ENCODE results near the gene PUSL1.

DNA sequence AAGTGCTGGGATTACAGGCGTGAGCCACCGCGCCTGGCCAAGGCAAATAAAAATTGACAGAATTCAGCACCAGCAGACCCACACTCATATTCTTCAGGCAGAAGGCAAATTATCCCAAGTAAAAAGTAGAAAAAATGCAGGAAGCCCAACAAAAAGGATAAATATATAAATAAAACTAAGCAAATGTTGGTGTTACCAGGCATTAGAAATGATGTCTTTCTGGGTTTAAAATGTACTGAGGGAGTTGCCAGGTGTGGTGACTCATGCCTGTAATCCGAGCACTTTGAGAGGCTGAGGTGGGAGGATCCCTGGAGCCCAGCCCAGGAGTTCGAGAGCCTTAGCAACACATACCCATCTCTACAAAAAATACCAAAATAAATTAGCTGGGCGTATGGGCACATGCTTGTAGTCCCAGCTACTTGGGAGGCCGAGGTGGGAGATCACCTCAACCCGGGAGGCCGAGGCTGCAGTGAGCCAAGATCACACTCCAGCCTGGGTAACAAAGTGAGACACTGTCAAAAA is 9.8 kb downstream of the PUSL1 start:
- TF ChIP-seq POLR2AphosphoS5 (IDR thresholded peaks at IDR 0.05; ENCODE audit: borderline replicate concordance, low read depth, low read length) (no peak), EZH2 (IDR thresholded peaks at IDR 0.05) (no peak)
